Endodermal cell (in vitro differentiated cells): Measurements from ENCODE around the gene NKX2-8. TPM values are rescaled to one million over a fixed set of nuclear protein-coding genes. Genes with fewer than 3 reads are reported as not detected.

Source experiments
- DNase-seq: peaks from one replicate; pipeline ENCODE4 v3.0.0-alpha.2; 2017
- H3K27ac ChIP-seq: 2 replicates; pipeline ENCODE4 v1.5.1; 2013; ENCODE audit warnings: mild to moderate bottlenecking, low read depth, low read length, moderate library complexity
- H3K27me3 ChIP-seq: 2 replicates; pipeline ENCODE4 v1.6.1; 2013; ENCODE audit warnings: mild to moderate bottlenecking, low read length, moderate library complexity; ENCODE audit not compliant: insufficient read depth, control insufficient read depth, poor library complexity, severe bottlenecking
- H3K36me3 ChIP-seq: 2 replicates; pipeline ENCODE4 v1.7.0; 2013; ENCODE audit warnings: mild to moderate bottlenecking, low read length, moderate library complexity; ENCODE audit not compliant: control insufficient read depth, insufficient read depth
- H3K4me1 ChIP-seq: one replicate; pipeline ENCODE4 v1.7.0; 2013; ENCODE audit warnings: low read length; ENCODE audit not compliant: control insufficient read depth, insufficient read depth
- H3K4me3 ChIP-seq: 2 replicates; pipeline ENCODE4 v1.5.1; 2013; ENCODE audit warnings: mild to moderate bottlenecking, low read length, moderate library complexity
- H3K9ac ChIP-seq: 2 replicates; pipeline ENCODE4 v1.6.1; 2013; ENCODE audit warnings: mild to moderate bottlenecking, low read length, moderate library complexity; ENCODE audit not compliant: poor library complexity, severe bottlenecking; ENCODE audit errors: extremely low read depth
- H3K9me3 ChIP-seq: 2 replicates; pipeline ENCODE4 v1.6.1; 2013; ENCODE audit warnings: mild to moderate bottlenecking, low read length, moderate library complexity; ENCODE audit not compliant: control insufficient read depth
- H3K27ac Mint-ChIP-seq: 2 replicates; pipeline ENCODE4 v1.8.0; 2020; ENCODE audit warnings: mixed read lengths
- H3K27me3 Mint-ChIP-seq: 2 replicates; pipeline ENCODE4 v1.8.0; 2021; ENCODE audit warnings: mild to moderate bottlenecking, mixed read lengths; ENCODE audit not compliant: insufficient read depth
- H3K36me3 Mint-ChIP-seq: 2 replicates; pipeline ENCODE4 v1.8.0; 2020; ENCODE audit warnings: low read depth, mixed read lengths
- H3K4me1 Mint-ChIP-seq: 2 replicates; pipeline ENCODE4 v1.8.0; 2020; ENCODE audit warnings: mixed read lengths
- H3K4me3 Mint-ChIP-seq: 2 replicates; pipeline ENCODE4 v1.8.0; 2020; ENCODE audit warnings: mild to moderate bottlenecking, moderate library complexity, mixed read lengths
- H3K9me3 Mint-ChIP-seq: 2 replicates; pipeline ENCODE4 v1.8.0; 2020; ENCODE audit warnings: mild to moderate bottlenecking, mixed read lengths
- CTCF ChIP-seq: fragments of 200-600 bp; sonication (generic); conservative IDR thresholded peaks from 2 replicates; pipeline ENCODE4 v1.5.0; 2021; ENCODE audit warnings: antibody characterized with exemption, mild to moderate bottlenecking
- WGBS, 2 experiments: methylation state at CpG; one replicate each; pipeline versions ENCODE4 v1.1.5 to v1.1.7; 2013; ENCODE audit warnings: missing lambda C conversion rate in 2 of 2, mixed read lengths in 1 of 2; ENCODE audit not compliant: insufficient coverage in 1 of 2, insufficient read length in 1 of 2; 5-methylcytosine and 5-hydroxymethylcytosine counted together
- total RNA-seq, 2 donors: library from RNA; stranded (reverse); fragmentation: NEBNext Ultra II Directional in 1 of 2; extraction: Animal tissue kit (Norgen Biotek cat#: 25700) in 1 of 2; gene quantifications; 2 replicates in 1 of 2; 3 replicates in 1 of 2; pipeline ENCODE4 v1.2.1, GENCODE V29; 2021

NKX2-8 gene
- total RNA-seq, 2 donors from 2014 or later, result 0.77 TPM; not detected in 1

GRCh38 chr14:36619131-36619530 lies 36.7 kb upstream of the NKX2-8 start:
- Mint-ChIP-seq H3K27me3 (peaks cover 51% of the 10 kb centered on the region), H3K36me3 (no peaks in the 10 kb centered on the region), H3K9me3 (peaks cover 4% of the 10 kb centered on the region), H3K27ac (no peak overlapping the region), H3K4me3 (no peak overlapping the region), H3K4me1 (peaks cover 2% of the 10 kb centered on the region)
- no peaks in the 10 kb centered on the region for H3K36me3 ChIP-seq
- no peak for TF ChIP-seq CTCF
- no peak overlapping the region for H3K27ac ChIP-seq
- H3K9me3 ChIP-seq, result peaks cover 17% of the 10 kb centered on the region
- 87% methylated on average over 3 of the region's 3 CpGs; no CpG with 5 or more reads in 1 of the 2 experiments for WGBS, 2 experiments
- H3K9ac ChIP-seq, result no peak overlapping the region
- H3K4me1 ChIP-seq, result no peaks in the 10 kb centered on the region
- H3K27me3 ChIP-seq, result peaks cover 55% of the 10 kb centered on the region
- no peak for DNase-seq
- H3K4me3 ChIP-seq, result no peak overlapping the region

GRCh38 chr14:36618641-36619040 lies 36.2 kb upstream of the NKX2-8 start:
- peaks cover 50% of the 10 kb centered on the region for H3K27me3 Mint-ChIP-seq
- H3K36me3 ChIP-seq, result no peaks in the 10 kb centered on the region
- 89 to 90% methylated on average over 2 of the region's 2 CpGs for WGBS, 2 experiments

GRCh38 chr14:36617824-36618223 lies 35.4 kb upstream of the NKX2-8 start:
- TF ChIP-seq CTCF, result no peak
- Mint-ChIP-seq H3K27me3 (peaks cover 48% of the 10 kb centered on the region), H3K9me3 (peaks cover 4% of the 10 kb centered on the region), H3K4me3 (no peak overlapping the region), H3K36me3 (no peaks in the 10 kb centered on the region), H3K27ac (no peak overlapping the region), H3K4me1 (peaks cover 2% of the 10 kb centered on the region)
- DNase-seq, result no peak
- Histone ChIP-seq H3K27me3 (peaks cover 54% of the 10 kb centered on the region), H3K4me3 (no peak overlapping the region), H3K9ac (no peak overlapping the region), H3K27ac (no peak overlapping the region), H3K9me3 (peaks cover 17% of the 10 kb centered on the region), H3K4me1 (no peaks in the 10 kb centered on the region), H3K36me3 (no peaks in the 10 kb centered on the region)
- 88 to 100% methylated on average over 2 to 5 of the region's 5 CpGs for WGBS, 2 experiments

More at GRCh38 chr14:36618641-36619040, 36.2 kb upstream of the NKX2-8 start:
- no peaks in the 10 kb centered on the region for H3K36me3 Mint-ChIP-seq
- Histone ChIP-seq H3K9me3 (peaks cover 17% of the 10 kb centered on the region), H3K27ac (no peak overlapping the region), H3K4me1 (no peaks in the 10 kb centered on the region), H3K9ac (no peak overlapping the region), H3K4me3 (no peak overlapping the region), H3K27me3 (peaks cover 54% of the 10 kb centered on the region)
- no peak overlapping the region for H3K4me3 Mint-ChIP-seq
- no peak for DNase-seq
- TF ChIP-seq CTCF, result no peak
- no peak overlapping the region for H3K27ac Mint-ChIP-seq
- H3K9me3 Mint-ChIP-seq, result peaks cover 4% of the 10 kb centered on the region
- peaks cover 2% of the 10 kb centered on the region for H3K4me1 Mint-ChIP-seq
